Endothelial cell of umbilical vein (primary cell): ENCODE measurements around the gene CCL16. TPM values are rescaled to one million over a fixed set of nuclear protein-coding genes. Genes with fewer than 3 reads are reported as not detected.

Experiments
- BruUV-seq: library from RNA; stranded (reverse); fragments of 400-500 nt; replicated peaks from 2 replicates; lab custom pipeline; 2021; lab: Mats Ljungman, UMichigan
- CTCF ChIA-PET: fragments of 300-600, 350-600 bp; sonication (Branson Sonifier 250); formaldehyde crosslinking; loops from one replicate; lab custom pipeline; 2021; ENCODE audit warnings: antibody characterized with exemption, inconsistent platforms; lab: Charles Lee
- POLR2A ChIA-PET: fragments of 300-600, 350-600 bp; sonication (Branson Sonifier 250); formaldehyde crosslinking; loops from one replicate; lab custom pipeline; 2021; ENCODE audit warnings: antibody characterized with exemption, inconsistent platforms; lab: Charles Lee
- DNase-seq: peaks from one replicate; pipeline ENCODE4 v3.0.0-alpha.2; 2011; ENCODE audit warnings: low read depth, low spot score
- FAIRE-seq: peaks from 2 replicates; lab custom pipeline; 2011; peaks lifted over from hg19 to GRCh38; lab: Jason Lieb, UNC
- H2AFZ ChIP-seq: 2 replicates; pipeline ENCODE4 v1.6.0; 2012; ENCODE audit warnings: low read depth, low read length, control low read depth, inconsistent platforms
- H3K27ac ChIP-seq: 2 replicates; pipeline ENCODE4 v1.5.1; 2011; ENCODE audit warnings: low read depth, mild to moderate bottlenecking, control low read depth, low read length, moderate library complexity; ENCODE audit not compliant: insufficient read depth
- H3K27me3 ChIP-seq, 2 experiments: 2 replicates each; pipeline versions ENCODE4 v1.6.0 to v1.6.1; 2011; ENCODE audit warnings: low read length in 2 of 2, mixed read lengths in 1 of 2; ENCODE audit not compliant: control insufficient read depth in 2 of 2, insufficient read depth in 2 of 2
- H3K36me3 ChIP-seq, 2 experiments: 2 replicates in 1 of 2; 3 replicates in 1 of 2; pipeline ENCODE4 v1.5.1; 2011; ENCODE audit warnings: low read length in 2 of 2, mild to moderate bottlenecking in 1 of 2, moderate library complexity in 1 of 2; ENCODE audit not compliant: control insufficient read depth in 2 of 2, insufficient read depth in 2 of 2; ENCODE audit errors: extremely low read depth in 1 of 2
- H3K4me1 ChIP-seq: 3 replicates; pipeline ENCODE4 v1.5.1; 2011; ENCODE audit warnings: mild to moderate bottlenecking, low read length; ENCODE audit not compliant: control insufficient read depth, insufficient read depth; ENCODE audit errors: extremely low read depth
- H3K4me2 ChIP-seq: 2 replicates; pipeline ENCODE4 v1.6.1; 2011; ENCODE audit warnings: low read length, control low read depth, mixed read lengths; ENCODE audit not compliant: insufficient read depth
- H3K4me3 ChIP-seq, 3 experiments: fragments of 200-600 bp in 1 of 3; sonication (generic), shearing (Covaris generic) in 1 of 3; replicated peaks in 1 of 3; 2 replicates each; pipeline ENCODE4 v1.5.1; 2011 to 2016; ENCODE audit warnings: control low read depth in 3 of 3, low read length in 3 of 3, mild to moderate bottlenecking in 2 of 3, inconsistent platforms in 1 of 3, low read depth in 1 of 3, moderate library complexity in 1 of 3; ENCODE audit not compliant: insufficient read depth in 1 of 3
- H3K79me2 ChIP-seq: 2 replicates; pipeline ENCODE4 v1.6.0; 2012; ENCODE audit warnings: low read length, inconsistent platforms; ENCODE audit not compliant: control insufficient read depth, insufficient read depth
- H3K9ac ChIP-seq: replicated peaks from 2 replicates; pipeline ENCODE3; 2011; ENCODE audit warnings: low read length, control low read depth; ENCODE audit not compliant: insufficient read depth; ENCODE audit errors: extremely low read depth
- H3K9me1 ChIP-seq: replicated peaks from 3 replicates; pipeline ENCODE4 v1.6.0; 2011; ENCODE audit warnings: mild to moderate bottlenecking, low read length; ENCODE audit not compliant: control insufficient read depth, insufficient read depth; ENCODE audit errors: extremely low read depth
- H3K9me3 ChIP-seq: replicated peaks from 2 replicates; pipeline ENCODE4 v1.5.1; 2012; ENCODE audit warnings: low read length, inconsistent platforms; ENCODE audit not compliant: control insufficient read depth, insufficient read depth
- H4K20me1 ChIP-seq: replicated peaks from 2 replicates; pipeline ENCODE3; 2011; ENCODE audit warnings: mild to moderate bottlenecking, low read length; ENCODE audit not compliant: control insufficient read depth, insufficient read depth; ENCODE audit errors: extremely low read depth
- EZH2 ChIP-seq: IDR thresholded peaks from 2 replicates; pipeline ENCODE4 v1.6.1; 2012; ENCODE audit warnings: borderline replicate concordance, low read depth, mild to moderate bottlenecking, moderate library complexity, low read length, inconsistent platforms; ENCODE audit not compliant: severe bottlenecking
- FOS ChIP-seq: IDR thresholded peaks from 2 replicates; pipeline ENCODE4 v1.6.1; 2011; ENCODE audit warnings: mild to moderate bottlenecking, low read length, moderate library complexity, borderline replicate concordance; ENCODE audit not compliant: insufficient read depth
- GATA2 ChIP-seq: IDR thresholded peaks from 2 replicates; pipeline ENCODE4 v1.7.0; 2011; ENCODE audit warnings: low read depth, mild to moderate bottlenecking, moderate library complexity, mixed read lengths, low read length; ENCODE audit not compliant: insufficient read length, insufficient read depth
- JUN ChIP-seq: IDR thresholded peaks from 2 replicates; pipeline ENCODE4 v1.6.1; 2011; ENCODE audit warnings: borderline replicate concordance, low read depth; ENCODE audit not compliant: insufficient read length, insufficient read depth
- MAX ChIP-seq: IDR thresholded peaks from 2 replicates; pipeline ENCODE4 v1.6.1; 2011; ENCODE audit not compliant: insufficient read depth, insufficient read length
- POLR2A ChIP-seq: IDR thresholded peaks from 2 replicates; pipeline ENCODE4 v1.6.1; 2012; ENCODE audit warnings: low read depth, mild to moderate bottlenecking, control low read depth, low read length
- dilution Hi-C: fragments of 300-500 bp; cut with MboI; formaldehyde crosslinking; loops from one replicate; pipeline ENCODE4 v1.15.0; 2019; ENCODE audit warnings: low sequenced_read_pairs; ENCODE audit not compliant: extremely low pct_ligation_motif_present
- intact Hi-C: fragments of 100-400 bp; cut with micrococcal nuclease; formaldehyde crosslinking; loops from one replicate; pipeline ENCODE4 v1.10.0; 2022
- polyA plus RNA-seq, 4 experiments: library from polyadenylated mRNA; depleted of rRNA in 3 of 4; stranded (reverse) in 3 of 4; unstranded in 1 of 4; fragments of >200 nt; gene quantifications; 2 replicates each; pipeline versions ENCODE4 v1.2.1 to v1.2.3, GENCODE V29; 2011 to 2012; ENCODE audit warnings: missing spikeins in 1 of 4
- total RNA-seq: library from RNA; stranded (reverse); gene quantifications from 2 replicates; pipeline ENCODE4 v1.2.3, GENCODE V29; 2021
- TF ChIP-seq, protein P1 (sequence below), 2 donors: IDR thresholded peaks; 1 replicate in 1 of 2; 2 replicates in 1 of 2; pipeline ENCODE4 v1.5.1; 2011; ENCODE audit warnings: low read length in 2 of 2, mild to moderate bottlenecking in 2 of 2, moderate library complexity in 2 of 2, control low read depth in 1 of 2, inconsistent platforms in 1 of 2, low read depth in 1 of 2; ENCODE audit not compliant: insufficient read depth in 1 of 2; ENCODE audit errors: extremely low read depth in 1 of 2

CCL16 gene
- total and polyA plus RNA-seq, 2 donors (not counting 3 experiments of a cell fraction or from before 2014, with no cell fraction given) = 0.18 to 0.51 TPM

DNA sequence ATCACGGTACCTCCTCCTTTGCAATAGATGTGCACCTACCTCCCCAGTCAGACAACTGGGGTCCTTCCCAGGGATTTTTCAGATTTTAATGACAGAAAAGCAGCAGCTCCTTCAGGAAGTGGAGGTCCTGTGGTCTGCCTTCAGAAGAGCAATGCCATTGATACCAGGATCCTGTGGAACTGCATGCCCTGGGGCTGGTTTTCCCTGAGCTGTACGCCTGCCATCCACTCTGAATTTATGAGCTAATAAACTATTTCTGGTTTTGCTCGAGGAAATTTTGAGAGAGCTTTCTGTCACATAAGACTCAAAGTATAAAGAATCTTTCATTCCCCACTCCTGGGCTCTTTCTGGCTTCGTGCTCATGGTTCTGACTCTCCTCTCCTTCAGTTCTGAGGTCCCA lies 46.5 kb upstream of the CCL16 start:
- ChIA-PET CTCF (interaction anchor here (0.7 kb wide), 1 partner anchor 58 kb away, joined by 5 read pairs; no protein-coding TSS in a partner anchor), POLR2A (no interaction called here)
- TF ChIP-seq, protein P1, sequence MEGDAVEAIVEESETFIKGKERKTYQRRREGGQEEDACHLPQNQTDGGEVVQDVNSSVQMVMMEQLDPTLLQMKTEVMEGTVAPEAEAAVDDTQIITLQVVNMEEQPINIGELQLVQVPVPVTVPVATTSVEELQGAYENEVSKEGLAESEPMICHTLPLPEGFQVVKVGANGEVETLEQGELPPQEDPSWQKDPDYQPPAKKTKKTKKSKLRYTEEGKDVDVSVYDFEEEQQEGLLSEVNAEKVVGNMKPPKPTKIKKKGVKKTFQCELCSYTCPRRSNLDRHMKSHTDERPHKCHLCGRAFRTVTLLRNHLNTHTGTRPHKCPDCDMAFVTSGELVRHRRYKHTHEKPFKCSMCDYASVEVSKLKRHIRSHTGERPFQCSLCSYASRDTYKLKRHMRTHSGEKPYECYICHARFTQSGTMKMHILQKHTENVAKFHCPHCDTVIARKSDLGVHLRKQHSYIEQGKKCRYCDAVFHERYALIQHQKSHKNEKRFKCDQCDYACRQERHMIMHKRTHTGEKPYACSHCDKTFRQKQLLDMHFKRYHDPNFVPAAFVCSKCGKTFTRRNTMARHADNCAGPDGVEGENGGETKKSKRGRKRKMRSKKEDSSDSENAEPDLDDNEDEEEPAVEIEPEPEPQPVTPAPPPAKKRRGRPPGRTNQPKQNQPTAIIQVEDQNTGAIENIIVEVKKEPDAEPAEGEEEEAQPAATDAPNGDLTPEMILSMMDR (IDR thresholded peaks at IDR 0.05; ENCODE audit: extremely low read depth in 1 of 2, insufficient read depth in 1 of 2, low read depth in 1 of 2, low read length in 2 of 2) = no peak
- TF ChIP-seq FOS (no peak), EZH2 (no peak), MAX (no peak), JUN (no peak), POLR2A (no peak), GATA2 (no peak)
- H3K79me2 ChIP-seq = no peaks in the 10 kb centered on the region
- H3K27ac ChIP-seq = no peak overlapping the region
- H3K9me1 ChIP-seq = no peaks in the 10 kb centered on the region
- intact Hi-C loops = no loop called here
- no peaks in the 10 kb centered on the region for H3K9me3 ChIP-seq
- H3K4me1 ChIP-seq = no peaks in the 10 kb centered on the region
- no peak for FAIRE-seq
- H4K20me1 ChIP-seq = no peaks in the 10 kb centered on the region
- dilution Hi-C loops = no loop called here
- H3K4me3 ChIP-seq = no peak overlapping the region
- H3K4me2 ChIP-seq = no peak overlapping the region
- no peaks in the 10 kb centered on the region for H3K36me3 ChIP-seq
- DNase-seq = no peak
- H3K9ac ChIP-seq = no peak overlapping the region
- BruUV-seq = no TSS peak
- no peak overlapping the region for H2AFZ ChIP-seq
- H3K27me3 ChIP-seq = peaks cover 6 to 8% of the 10 kb centered on the region in 2 experiments
